COR-L47 (cell line): ENCODE measurements around the gene TCF12.

Experiments used
- DNase-seq: peaks from one replicate; lab custom pipeline; 2025; lab: John Stamatoyannopoulos, UW

The TCF12 gene

GRCh38 chr15:57171426-57171825, 253.0 kb downstream of the TCF12 start:
- no peak for DNase-seq

DNA sequence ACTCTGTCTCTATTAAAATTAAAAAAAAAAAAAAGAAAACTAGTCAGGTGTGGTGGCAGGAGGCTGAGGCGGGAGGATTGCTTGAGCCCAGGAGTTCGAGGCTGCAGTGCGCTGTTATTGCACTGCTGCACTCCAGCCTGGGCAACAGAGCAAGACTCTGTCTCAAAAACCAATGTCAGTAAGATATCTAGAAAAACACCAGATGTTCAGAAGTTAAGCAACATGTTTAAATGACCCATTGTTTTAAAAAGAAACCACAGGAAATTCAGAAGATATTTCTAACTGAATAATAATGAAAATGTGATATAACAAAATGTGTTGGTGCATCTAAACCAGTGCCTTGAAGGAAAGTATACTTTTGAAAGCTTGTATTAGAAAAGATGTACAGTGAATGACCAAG, 254.5 kb downstream of the TCF12 start:
- no peak for DNase-seq

DNA sequence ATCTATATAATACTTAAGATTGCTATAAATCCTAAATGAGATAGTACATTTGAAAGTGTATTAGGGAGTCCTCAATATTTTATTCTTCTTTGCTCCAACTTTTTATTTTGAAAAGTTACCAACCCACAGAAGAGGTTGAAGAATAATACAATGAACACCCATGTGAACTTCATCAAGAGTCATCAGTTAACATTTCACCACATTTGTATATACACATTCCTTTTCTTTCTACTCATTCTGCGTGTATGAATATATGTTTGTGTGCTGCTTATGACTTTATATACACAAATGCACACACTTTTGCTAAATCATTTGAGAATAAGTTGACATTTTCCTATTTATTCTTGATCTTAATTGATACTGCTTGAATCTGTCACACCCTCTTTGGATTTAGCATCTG, 264.6 kb downstream of the TCF12 start:
- DNase-seq: no peak

DNA sequence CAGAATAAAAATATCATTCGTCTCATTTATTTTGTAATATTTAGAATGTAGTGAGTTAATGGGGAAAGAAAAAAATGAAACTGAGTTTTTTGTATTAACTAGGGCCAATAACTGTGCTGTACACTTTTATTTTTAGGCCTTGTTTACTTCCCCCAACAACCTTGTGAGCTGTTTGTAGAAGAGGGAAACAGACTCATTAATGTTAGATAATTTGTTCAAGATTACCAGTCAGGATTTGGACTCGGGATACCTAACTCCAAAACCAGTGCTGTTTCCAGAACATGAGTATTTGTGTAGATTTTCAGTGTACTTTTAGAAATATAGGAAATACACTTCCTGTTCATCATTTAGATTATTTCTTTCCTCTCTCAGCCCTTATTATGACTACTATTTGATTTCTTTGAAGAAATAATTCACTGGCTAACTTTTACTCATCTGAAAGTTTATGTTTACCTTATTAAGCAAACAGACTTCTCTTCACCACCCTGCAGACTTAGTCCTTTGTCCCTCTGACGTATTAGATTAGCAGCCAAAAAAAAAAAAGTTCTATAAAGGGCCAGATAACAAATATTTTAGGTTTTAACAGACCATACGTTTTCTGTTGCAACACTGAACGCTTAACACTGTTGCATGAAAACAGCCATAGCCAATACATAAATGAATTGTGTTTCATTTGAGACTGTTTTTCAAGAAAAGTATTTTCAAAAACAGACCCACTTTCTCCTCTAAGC, 265.3 kb downstream of the TCF12 start:
- DNase-seq: no peak

DNA sequence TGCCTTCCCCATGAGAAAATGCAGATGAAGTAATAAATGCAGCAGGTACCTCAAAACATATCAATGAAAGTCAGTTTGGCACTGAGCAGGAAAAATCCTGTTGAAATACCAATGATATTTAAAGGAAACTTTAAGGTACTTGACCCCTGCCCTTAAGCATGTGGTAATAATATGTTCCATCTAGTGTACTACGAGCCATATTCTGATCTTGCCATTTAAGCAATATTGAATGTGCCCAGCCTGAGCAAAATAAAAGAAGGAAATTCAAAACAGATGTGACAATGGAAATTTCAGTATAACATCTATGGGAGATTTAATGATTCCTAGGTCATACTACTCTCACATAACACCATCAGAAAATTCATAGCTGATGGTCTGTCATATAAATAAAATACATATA, 266.1 kb downstream of the TCF12 start:
- no peak for DNase-seq

DNA sequence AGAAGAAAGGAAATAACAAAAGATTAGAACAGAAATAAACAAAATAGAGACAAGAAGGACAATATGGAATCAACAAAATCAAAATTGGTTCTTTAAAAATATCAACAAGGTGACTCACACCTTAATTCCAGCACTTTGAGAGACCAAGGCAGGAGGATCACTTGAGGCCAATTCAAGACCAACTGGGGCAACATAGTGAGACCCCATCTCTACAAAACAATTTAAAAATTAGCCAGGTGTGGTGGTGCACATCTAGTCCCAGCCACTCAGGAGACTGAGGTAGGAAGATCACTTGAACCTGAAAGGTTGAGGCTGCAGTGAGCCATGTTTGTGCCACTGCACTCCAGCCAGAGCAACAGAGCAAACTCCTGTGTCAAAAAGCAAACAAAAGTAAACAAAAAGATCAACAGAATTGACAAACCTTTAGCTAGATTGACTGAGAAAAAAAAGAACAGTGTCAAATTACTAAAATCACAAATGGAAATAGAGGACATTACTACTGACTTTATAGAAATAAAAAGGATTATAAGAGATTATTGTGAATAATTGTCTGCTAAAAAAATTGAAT, 267.1 kb downstream of the TCF12 start:
- DNase-seq: no peak

- DNase-seq: no peak
Measured at GRCh38 chr15:57189466-57189865, 271.0 kb downstream of the TCF12 start.

DNA sequence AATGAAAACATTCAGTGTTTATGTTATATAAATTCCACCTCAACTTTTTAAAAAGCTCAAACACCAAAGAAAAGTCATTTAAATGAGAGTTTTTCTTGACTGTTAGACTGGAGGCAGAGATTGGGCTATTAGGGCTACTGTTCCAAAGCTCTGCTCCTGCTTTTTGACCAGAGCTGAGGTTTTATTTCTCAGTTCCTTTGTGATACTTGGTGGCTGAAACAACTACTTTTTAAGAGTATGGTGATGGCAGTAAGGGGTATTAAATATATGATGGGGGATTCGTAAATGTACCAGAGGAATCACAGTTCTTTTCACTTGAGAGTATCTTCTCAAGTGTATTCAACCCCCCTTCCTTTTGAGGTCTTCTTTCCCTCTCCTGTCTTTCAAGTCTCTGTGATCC, 271.8 kb downstream of the TCF12 start:
- DNase-seq: no peak

DNA sequence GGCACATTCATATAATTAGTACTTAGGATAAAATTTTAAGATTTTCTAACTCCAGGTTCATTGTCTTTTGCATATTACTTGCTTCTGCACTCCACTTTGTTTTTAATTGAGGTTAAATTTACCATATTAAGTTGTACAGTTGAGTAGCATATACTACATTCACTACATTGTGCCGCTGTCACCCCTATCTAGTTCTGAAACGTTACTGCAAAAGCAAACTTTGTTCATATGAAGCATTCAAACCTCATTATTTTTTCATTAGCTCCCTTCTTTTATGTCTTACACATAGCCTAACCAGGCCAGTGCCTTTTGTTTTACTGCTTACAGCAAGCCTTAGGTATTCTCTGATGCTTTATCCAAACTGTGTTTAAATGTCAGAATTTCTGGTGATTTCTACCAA, 274.7 kb downstream of the TCF12 start:
- DNase-seq: no peak

DNA sequence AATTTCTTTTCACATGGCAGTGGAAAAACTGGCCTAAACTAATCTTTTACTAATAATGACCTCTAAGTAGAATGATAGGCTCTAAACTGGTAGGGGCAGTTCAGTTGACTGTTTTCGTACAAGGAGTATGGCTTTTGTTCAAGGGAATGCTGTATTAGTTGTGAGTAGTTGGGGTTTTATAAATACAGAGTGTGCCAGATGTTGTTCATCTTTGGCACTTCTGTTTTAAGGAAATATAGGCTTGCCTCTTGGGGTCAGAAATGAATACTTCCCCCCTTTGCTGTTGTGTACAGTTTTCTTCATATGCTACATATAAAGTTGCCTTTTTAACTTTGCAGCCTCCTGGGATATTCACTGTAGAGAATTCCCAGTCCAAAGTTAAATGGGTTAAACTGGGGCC, 276.9 kb downstream of the TCF12 start:
- DNase-seq: no peak

DNA sequence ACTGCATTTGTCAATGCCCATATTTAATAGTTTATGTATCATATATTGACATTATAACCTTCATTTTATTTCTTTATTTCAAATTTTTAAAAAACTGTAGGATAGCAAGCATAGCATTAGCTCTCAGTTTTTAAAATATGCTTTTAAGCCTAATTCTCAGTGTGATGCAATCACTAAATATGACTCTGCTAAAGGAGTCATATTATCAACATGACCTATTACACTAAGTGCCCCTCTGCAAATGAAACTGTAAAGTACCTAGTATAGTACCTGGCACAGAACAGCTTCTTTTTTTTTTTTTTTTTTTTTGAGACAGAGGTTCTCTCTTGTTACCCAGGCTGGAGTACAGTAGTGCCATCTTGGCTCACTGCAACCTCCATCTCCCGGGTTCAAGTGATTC, 278.4 kb downstream of the TCF12 start:
- DNase-seq: no peak

DNA sequence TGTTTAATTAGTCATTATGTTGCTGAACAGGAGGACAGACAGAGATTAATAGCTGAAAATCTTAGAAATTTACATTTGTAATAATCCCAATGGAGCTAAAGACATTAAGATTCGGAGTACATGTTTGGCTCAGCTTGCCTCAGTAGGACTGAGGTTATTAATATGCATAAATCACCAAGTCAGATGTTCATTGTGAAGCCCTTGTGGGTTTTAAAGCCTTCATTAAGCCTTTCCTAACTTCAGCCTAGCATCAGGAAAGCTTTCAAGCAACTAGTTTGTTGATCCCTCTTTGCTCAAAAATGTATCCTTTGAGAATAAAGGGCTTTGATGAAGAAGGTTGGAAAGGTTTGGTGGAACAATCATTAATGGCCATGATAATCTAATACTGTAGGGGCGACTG, 279.7 kb downstream of the TCF12 start:
- DNase-seq: no peak

DNA sequence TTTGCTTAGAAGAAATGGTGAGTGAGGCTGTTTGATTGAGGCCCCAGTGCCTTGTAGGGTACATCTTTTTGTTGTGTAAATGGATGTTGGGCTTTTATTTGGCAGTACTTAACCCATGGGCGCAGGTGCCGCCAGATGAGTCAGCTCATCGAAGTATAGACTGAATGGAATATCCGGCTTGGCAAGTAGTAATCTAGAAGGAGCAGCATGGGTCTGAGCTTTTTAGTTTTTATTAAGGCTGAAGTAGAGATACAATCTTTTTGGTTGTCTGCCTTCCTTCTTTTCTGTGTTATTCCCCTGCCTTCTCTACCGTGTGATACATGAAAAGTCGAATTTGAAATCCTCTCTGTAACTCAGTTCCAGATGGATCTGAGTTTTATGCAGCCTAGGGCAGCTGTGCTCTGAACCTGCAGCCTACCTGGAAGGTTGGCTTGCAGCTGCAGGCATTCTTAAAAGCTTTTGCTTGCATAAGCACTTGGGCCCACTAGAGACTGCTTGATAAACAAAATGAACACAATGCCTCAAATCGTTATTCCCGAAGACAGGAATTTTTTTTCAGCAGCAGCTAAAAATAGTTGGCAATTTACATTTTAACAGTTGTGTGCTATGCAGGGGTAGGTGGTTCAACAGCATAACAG, 280.3 kb downstream of the TCF12 start:
- peak; percentile 65 for DNase-seq

DNA sequence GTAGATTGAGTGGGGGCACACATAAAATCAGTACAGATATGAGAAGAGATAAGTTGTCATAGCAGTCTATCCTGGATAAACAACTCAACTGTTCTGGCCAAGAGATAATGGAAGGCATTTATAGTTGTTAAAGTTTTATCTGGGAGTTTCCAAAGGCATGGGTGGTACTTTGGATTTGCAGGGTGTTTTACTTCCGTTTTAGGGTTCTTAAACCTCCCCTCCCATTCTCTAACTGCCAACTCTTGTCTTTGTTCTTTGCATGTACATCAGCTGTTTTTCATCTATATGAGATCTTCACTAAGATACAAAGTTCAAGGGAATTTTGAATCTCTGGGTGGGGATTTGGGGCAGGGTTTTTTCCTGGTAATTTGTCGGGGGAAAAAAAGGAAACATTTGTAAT, 283.1 kb downstream of the TCF12 start:
- no peak for DNase-seq

GRCh38 chr15:57203906-57204305, 285.5 kb downstream of the TCF12 start:
- DNase-seq: no peak

DNA sequence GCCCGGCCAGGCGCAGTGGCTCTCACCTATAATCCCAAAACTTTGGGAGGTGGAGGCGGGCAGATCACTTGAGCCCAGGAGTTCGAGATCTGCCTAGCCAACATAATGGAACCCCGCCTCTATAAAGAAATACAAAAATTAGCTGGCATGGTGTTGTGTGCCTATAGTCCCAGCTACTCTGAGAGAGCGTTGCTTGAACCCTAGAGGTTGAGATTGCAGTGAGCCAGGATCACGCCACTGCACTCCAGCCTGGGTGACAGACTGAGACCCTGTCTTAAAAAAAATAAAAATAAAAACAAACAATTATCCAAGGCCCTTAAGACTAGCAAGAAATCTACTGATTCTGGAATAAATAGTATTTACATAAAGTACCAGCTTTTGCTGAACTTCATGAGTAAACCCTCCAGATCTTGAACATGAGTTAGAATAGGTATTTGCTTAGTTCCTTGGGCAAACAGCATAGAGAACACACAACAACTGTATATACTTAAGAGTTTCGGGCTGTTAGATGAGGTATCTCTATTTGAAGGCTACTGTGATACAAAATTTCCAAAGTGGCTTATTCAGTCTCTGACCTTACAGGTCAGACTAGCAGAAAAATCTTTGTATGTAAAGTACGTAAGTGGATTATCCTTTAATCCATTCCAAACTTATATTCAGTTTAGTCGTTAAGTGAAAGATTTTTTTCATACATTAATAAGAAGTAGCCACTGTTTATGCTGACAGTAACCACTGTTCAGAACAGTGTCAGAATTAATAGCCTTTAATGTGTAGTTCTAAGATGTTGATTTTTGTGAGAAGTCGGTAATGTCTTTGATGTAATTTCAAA, 286.8 kb downstream of the TCF12 start:
- DNase-seq: no peak

DNA sequence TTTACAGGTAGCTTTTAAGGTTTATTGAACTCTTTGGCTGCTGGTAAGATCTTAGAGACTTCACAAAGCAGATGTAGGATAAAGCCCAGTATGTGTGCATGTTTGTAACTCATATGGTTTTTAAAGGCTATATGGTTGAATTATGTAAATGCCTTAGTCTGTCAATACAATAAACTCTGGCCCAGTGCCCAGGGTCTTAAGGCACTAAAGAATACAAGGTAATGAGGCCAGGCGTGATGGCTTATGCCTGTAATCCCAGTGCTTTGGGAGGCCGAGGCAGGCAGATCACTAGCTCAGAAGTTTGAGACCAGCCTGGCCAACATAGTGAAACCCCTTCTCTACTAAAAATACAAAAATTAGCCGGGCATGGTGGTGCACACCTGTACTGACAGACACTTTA, 287.6 kb downstream of the TCF12 start:
- DNase-seq: peak; percentile 59

DNA sequence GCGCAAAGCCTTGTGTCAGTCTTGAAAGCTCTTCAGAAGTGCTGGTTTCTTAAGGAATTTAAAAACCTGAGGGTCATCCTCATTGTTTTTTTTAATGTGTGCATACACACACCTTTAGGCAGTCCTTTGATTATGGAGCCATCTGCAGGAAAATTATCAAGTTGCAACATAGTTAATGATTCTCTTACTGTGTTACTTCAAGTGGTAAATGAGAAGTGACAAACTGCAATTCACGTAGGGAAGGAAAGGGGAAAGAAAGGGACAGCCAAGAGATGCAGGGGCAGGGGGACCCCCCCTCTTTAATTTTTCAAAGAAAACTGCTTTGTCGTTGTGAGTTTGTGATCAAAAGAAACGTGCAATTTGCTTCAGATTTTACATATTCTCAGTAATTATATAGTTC, 295.4 kb downstream of the TCF12 start:
- peak; percentile 72 for DNase-seq

DNA sequence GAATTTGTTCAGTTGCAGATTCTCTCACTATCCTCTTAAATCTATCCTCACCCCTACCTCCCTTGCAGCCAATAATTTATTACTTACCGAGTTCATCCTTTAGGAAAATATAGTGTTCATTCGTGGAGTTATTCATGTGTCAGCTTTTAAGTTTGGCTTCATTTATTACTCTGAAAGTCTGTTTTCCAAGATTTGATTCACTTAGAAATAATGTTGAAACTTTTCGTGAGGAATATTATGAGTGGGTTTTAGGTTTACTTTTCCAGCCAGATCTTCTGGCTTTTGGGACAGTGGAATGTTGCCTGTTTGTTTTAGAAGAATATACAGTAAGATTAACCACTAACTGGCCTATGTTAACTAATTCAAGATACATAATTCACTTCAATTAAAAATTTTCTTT, 296.9 kb downstream of the TCF12 start:
- DNase-seq: no peak

DNA sequence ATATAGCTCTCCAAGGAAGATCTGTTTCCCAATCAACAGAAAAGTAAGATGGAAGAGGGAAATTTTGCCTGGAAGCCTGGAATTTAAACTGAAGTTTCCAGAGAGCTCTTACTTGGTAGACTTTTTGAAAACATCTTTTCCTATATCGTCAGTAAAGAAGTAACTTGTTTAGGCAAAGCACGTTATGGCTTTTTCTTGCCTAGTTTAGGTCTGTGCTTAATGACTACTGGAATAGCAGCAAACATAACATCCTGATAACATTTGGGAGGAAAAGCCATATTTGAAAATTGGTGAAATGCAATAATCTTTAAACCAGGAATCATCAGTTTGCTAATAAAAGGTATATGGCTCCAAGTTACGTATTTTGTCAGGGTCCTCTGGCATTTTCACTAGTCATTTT, 297.4 kb downstream of the TCF12 start:
- DNase-seq: no peak

GRCh38 chr15:57216288-57216687, 297.8 kb downstream of the TCF12 start:
- DNase-seq: no peak

DNA sequence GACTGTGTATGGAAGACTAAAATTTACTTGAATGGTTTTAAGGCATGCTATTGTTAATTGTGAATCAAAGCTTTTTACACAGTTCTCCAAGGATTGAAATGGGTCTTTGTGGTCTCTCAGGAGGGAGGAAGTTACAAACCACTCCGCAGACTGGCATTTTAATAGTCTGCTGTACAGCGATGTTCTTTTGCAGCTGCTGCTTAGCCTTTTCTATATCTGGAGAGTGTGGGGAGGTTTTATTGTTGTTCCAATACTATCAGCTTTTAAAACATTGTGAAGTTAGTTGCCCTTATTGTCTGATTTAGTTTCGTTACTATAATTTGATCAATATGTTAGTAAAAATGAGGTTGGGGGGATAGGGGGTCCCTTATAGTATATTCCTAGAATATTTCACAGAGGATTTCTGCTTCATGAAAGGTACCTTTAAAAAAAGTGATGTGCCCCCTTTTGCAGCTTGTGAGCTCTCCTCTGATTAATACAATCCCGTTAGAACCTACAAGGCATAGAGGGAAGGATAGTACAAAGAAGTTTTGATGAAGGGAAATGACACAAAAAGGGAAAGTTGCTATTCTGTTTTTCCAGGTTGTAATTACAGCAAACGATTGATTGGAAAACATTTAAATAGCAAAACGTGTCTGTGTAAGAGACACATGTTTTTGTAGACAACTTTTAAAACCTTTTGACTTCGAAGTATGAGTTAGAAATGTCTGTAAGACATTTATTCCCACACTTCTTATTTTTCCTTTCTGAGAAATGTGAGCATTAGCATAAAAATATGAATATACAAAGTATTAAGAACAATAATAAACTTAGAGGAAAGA, 299.5 kb downstream of the TCF12 start:
- DNase-seq: no peak
